HG03558 (cell line): ENCODE results near the gene BRD4.
"Not testable (repeated sequence)": the region's sequence is repeated elsewhere in the genome, so short reads cannot be mapped to it uniquely, and the experiment has no call there.

Experiments used
- ATAC-seq: cut with Tn5 transposase; IDR thresholded peaks from one replicate; pipeline ENCODE4 v1.9.1; 2021; ENCODE audit warnings: moderate number of reproducible peaks; ENCODE audit not compliant: unreplicated experiment; ENCODE audit errors: extremely low read depth

Gene BRD4

DNA sequence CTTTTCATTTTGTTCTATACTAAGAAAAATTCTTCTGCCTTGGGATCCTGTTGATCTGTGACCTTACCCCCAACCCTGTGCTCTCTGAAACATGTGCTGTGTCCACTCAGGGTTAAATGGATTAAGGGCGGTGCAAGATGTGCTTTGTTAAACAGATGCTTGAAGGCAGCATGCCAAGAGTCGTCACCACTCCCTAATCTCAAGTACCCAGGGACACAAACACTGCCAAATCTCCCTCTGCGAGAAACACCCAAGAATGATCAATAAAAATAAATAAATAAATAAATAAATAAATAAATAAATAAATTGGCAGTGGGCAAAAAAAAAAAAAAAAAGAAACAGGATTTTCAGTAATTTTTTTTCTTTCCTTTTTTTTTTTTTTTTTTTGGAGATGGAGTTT is 31.5 kb upstream of the BRD4 start:
- not testable (repeated sequence) for ATAC-seq

DNA sequence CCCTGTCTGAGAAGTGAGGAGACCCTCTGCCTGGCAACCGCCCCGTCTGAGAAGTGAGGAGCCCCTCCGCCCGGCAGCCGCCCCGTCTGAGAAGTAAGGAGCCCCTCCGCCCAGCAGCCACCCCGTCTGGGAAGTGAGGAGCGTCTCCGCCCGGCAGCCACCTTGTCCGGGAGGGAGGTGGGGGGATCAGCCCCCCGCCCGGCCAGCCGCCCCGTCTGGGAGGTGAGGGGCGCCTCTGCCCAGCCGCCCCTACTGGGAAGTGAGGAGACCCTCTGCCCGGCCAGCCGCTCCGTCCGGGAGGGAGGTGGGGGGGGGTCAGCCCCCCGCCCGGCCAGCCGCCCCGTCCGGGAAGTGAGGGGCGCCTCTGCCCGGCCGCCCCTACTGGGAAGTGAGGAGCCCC is 30.7 kb upstream of the BRD4 start:
- ATAC-seq, result not testable (repeated sequence)

GRCh38 chr19:15360015-15360414 is 27.7 kb upstream of the BRD4 start:
- not testable (repeated sequence) for ATAC-seq

DNA sequence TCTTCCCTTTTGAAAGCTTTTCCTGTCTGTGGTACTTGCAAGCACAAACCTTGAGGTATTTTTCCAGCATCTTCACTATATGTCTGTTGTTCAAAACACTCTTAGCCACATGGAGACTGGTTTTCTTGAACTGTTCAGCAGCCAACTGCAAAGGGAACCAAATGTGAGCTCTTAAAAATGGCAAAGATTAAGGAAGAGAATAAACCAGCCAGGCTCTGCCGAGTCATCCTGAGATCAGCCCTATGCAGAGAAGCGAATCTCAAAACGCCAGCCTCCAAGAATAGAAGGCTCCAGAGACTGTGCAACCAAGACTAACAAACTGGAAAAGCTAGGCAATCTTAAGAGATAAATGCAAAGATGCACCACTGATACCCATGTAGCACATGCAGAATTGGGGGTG is 26.6 kb upstream of the BRD4 start:
- ATAC-seq, result no peak

GRCh38 chr19:15357906-15358305 is 25.6 kb upstream of the BRD4 start:
- ATAC-seq, result no peak

DNA sequence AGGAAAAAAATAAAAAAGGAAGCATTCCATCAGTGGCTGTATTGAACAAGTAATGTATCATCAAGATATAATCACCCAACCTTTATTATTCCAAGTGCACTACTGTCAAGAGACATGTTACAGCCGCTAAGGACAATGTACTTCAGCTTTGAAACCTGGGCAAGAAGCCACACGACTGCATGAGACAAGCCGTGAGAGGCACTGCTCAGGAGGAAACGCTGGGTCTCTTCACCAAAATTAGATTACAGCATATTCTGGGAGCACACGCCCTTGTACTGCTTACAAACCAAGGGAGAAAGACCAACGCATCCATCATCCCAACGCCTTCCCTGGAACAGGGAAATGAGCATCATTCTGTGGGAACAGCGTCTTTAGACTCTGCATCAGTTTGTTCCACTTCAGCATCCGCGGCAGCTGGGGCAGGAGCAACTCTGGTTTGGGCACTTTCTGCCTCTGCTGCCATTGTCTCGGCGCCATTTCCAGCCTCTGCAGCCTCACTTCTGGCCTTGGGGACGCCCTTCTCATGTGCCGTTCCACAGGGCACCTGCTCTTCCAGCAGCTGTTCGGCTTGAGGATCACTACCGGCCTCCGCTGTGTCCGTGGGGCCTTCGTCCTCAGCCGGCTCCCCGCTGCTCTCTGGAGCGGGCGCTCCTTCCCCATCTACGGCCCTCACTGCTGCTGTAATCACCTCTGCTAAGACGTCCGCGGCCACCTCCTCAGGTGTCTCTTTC is 22.4 kb upstream of the BRD4 start:
- no peak for ATAC-seq

DNA sequence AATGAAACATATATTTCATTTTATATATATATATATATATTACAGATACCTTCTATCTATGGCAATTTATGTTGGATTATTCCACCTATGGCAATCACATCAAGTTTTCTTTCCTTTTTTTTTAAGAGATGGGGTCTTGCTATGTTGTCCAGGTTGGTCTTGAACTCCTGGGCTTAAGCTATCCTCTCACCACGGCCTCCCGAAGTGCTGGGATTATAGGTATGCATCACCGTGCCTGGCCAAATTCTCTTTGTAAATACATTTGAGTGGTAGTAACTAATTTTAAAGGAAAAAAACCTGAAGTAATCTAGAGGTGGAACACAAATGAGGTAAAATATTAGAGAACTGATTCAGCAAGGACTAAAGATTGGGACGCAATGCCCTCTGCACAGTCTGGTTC is 21.6 kb upstream of the BRD4 start:
- no peak for ATAC-seq

DNA sequence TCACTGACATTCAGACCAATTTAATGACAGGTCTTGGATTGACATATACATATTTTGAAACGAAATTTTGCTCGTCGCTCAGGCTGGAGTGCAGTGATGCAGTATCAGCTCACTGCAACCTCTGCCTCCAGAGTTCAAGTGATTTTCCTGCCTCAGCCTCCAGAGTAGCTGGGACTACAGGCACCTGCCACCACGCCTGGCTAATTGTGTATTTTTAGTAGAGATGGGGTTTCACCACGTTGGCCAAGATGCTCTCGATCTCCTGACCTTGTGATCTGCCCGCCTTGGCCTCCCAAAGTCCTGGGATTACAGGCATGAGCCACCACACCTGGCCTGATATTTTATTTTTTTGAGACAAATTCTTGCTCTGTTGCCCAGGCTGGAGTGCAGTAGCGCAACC is 20.2 kb upstream of the BRD4 start:
- not testable (repeated sequence) for ATAC-seq

DNA sequence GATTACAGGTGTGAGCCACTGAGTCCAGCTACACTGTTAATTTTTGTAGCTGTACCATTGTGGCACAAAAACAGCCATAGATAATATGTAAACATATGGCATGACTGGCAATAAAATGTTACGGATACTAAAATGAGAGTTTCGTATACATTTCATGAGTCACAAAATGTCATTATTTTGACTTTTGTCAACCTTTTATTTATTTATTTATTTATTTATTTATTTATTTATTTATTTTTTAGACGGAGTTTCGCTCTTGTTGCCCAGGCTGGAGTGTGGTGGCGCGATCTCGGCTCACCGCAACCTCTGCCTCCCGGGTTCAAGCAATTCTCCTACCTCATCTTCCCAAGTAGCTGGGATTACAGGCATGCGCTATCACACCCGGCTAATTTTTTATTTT is 9.0 kb upstream of the BRD4 start:
- not testable (repeated sequence) for ATAC-seq

- ATAC-seq, result no peak
Measured at GRCh38 chr19:15340086-15340485, 7.7 kb upstream of the BRD4 start.

DNA sequence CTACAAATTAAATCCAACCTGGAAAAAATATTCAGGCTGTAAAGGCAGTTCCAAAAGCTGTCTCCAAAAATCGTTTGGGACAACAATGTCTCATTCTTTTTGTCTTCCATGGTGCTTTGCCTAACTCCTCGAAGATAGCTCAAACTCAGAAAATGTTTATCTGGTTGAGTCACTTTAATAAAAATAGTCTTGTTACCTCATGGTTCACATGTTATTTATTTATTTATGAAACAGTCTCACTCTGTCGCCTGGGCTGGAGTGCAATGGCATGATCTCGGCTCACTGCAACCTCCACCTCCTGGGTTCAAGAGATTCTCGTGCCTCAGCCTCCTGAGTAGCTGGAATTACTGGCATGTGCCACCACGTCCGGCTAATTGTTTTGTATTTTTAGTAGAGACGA is 4.9 kb upstream of the BRD4 start:
- ATAC-seq, result no peak

- ATAC-seq, result not testable (repeated sequence)
Measured at GRCh38 chr19:15335992-15336391, 3.7 kb upstream of the BRD4 start.

- no peak for ATAC-seq
Measured at GRCh38 chr19:15331419-15332310, 674 bp downstream of the BRD4 start.

DNA sequence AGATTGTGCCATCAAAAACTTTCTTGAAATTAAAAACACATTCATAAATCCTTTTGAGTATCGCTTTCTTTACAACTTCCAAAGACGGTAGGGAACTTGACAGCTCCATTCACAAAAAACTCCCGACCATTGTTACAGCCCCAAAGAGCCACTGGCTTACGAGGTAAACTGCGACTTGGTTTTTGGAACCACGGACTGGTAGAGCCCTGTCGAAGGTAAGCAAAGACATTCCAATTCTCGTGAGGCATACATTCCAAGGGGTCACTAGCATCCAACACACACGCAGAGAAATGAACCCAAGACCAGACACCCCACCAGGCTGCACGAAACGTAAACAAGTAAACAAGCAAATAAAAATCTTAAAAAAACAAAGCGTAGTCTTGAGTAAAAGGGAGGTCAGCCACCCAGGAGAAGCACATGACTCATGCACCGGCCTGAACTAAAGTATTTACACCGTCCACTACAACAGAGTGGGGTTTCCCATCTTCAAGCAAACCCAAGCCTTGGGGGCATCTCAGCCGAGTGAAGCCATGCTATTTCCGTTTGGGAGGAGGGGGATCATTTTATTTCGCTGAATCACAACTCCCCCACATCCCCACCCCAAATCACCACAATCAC is 1.4 kb downstream of the BRD4 start:
- no peak for ATAC-seq

DNA sequence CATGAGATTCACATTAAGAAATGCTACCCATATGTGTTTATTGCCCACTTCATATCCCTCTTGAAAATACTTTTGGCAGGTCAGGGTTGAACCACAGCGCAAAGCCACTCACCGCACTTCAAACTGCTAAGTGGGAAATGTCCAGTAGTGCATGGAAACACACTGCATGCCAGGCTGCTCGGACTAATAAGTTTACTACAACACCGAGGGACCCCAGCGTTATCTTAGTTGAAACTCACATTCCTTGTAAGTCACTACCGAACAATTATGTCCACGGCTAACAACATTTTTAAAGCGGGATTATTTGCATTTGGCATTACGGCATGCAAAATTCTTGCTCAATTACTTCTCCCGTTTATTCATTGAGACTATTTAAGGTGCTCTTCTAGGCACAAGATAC is 4.0 kb downstream of the BRD4 start:
- ATAC-seq, result no peak

GRCh38 chr19:15324791-15325519 is 7.4 kb downstream of the BRD4 start:
- ATAC-seq, result no peak

GRCh38 chr19:15323496-15324235 is 8.7 kb downstream of the BRD4 start:
- no peak for ATAC-seq

DNA sequence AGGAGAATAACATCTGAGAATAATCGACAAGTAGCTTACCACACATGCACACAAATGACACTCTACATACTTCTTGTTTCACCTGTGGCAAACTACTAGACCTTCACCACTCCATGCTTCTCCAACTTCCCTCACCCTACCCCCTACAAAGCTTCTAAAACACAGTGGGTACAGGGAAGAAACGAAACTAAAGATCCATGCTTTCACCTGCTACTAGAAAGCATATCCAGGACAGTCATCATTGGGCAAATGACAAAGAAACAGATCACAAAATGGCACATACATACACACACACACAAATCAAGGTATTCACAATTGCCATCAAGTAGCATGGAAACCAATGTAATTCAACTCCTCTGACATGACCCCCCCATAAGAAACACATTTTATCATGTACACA is 10.6 kb downstream of the BRD4 start:
- ATAC-seq, result no peak

GRCh38 chr19:15320116-15320515 is 12.2 kb downstream of the BRD4 start:
- ATAC-seq, result no peak

DNA sequence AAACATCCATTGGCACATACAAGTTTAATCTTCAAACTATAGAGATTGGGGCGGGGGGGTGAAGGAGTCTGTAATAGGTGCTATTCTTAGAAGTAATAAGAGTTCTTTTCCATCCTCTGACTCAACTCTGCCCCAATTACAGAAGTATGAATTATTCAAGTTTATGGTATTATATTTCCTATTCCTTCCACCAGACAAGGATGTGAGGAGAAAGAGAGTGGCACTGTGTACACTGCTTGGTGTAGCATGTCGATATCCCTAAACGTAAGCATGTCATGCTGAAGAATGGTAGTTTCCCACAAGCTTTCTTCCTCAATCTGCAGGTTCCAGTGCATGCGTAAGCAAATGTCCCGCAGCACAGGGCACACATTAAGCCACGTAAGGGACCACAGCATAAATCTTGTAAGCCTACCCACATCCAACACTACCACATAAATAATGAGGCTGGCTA is 14.1 kb downstream of the BRD4 start:
- no peak for ATAC-seq
